ENCODE measurements around the gene TMC3.

DNA sequence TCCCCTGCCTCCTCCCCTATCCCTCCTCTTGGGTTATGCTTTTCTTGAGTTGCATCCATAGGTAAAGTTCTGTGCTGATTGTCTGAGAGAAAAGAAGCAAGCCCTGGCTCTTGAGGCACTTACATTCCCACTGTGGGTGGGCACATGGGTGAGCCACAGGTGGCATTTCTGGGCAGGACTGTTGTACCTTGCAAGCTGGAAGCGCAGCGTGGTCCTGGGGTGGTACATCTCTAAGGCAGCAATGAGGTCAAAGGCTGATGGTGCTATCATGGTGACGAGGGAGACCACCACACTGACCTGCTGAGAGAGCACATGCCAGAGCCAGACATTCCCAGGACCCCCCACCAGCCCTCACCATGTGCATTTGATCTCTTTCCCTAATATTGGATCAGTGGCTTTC is 24.7 kb downstream of the TMC3 start:
- TF ChIP-seq SIN3A (IDR thresholded peaks at IDR 0.05; ENCODE audit: borderline replicate concordance, low read depth, low read length) (no peak), EP300 (IDR thresholded peaks at IDR 0.05; ENCODE audit: borderline replicate concordance in 1 of 2, low read depth in 1 of 2, low read length in 1 of 2) (no peak), ELF1 (IDR thresholded peaks at IDR 0.05) (no peak), CTCF (IDR thresholded peaks at IDR 0.05) (no peak), MXI1 (IDR thresholded peaks at IDR 0.05; ENCODE audit: low read depth, low read length) (no peak), GABPA (IDR thresholded peaks at IDR 0.05; ENCODE audit: low read depth) (no peak), RFX5 (IDR thresholded peaks at IDR 0.05; ENCODE audit: low read length) (no peak), YY1 (IDR thresholded peaks at IDR 0.05; ENCODE audit: low read depth) (no peak), EZH2phosphoT487 (IDR thresholded peaks at IDR 0.05; ENCODE audit: borderline replicate concordance, low read depth) (no peak), RAD21 (IDR thresholded peaks at IDR 0.05; ENCODE audit: low read length) (no peak), RCOR1 (IDR thresholded peaks at IDR 0.05; ENCODE audit: low read length) (no peak), POLR2AphosphoS5 (IDR thresholded peaks at IDR 0.05; ENCODE audit: low read depth, low read length) (no peak), CHD2 (IDR thresholded peaks at IDR 0.05; ENCODE audit: low read length, partially characterized antibody) (no peak)
